ENCODE results near the gene WDR49. TPM values are rescaled to one million over a fixed set of nuclear protein-coding genes. Genes with fewer than 3 reads are reported as not detected.

The WDR49 gene
- total RNA-seq, 1 donor from 2014 or later, result 0.84 TPM

DNA sequence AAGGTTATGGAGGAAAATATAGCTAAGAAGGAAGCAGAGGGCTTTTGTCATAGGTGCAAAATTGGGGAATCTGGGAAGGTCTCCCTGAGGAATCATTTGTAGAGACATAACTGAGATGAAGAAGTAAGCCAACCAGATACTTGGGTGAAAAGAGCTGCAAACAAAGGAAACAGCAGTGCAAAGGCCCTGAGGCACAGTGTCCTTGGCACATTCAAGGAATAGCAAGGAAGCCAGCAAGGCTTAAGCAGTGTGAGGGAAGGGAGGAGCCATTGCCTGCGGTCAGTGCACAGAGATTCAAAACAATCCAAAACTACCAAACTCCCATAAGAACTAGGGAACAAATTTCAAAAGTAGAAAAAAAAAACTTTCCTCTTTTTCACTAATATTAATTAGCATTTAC, 88.3 kb downstream of the WDR49 start:
- Histone ChIP-seq H4K20me1 (ENCODE audit: insufficient read depth, low read length) (no peaks in the 10 kb centered on the region), H3K4me2 (ENCODE audit: low read length) (no peak overlapping the region), H3K9me3 (ENCODE audit: insufficient read depth, low read depth, low read length) (no peaks in the 10 kb centered on the region), H3K36me3 (ENCODE audit: insufficient read depth, low read length) (no peaks in the 10 kb centered on the region), H3K4me1 (ENCODE audit: insufficient read depth, low read length) (no peaks in the 10 kb centered on the region), H3K27me3 (ENCODE audit: insufficient read depth, low read length) (no peaks in the 10 kb centered on the region), H2AFZ (ENCODE audit: low read depth, low read length) (no peak overlapping the region), H3K4me3 (ENCODE audit: insufficient read depth, low read depth, low read length) (no peak overlapping the region), H3K79me2 (ENCODE audit: insufficient read depth, low read length) (no peaks in the 10 kb centered on the region), H3K9ac (ENCODE audit: low read length) (no peak overlapping the region), H3K27ac (ENCODE audit: low read depth, low read length) (no peak overlapping the region)
- DNase-seq (ENCODE audit: low read depth), result no peak
- no peak for TF ChIP-seq EZH2 (IDR thresholded peaks at IDR 0.05; ENCODE audit: insufficient read depth, low read length)
- TF ChIP-seq, protein P1, sequence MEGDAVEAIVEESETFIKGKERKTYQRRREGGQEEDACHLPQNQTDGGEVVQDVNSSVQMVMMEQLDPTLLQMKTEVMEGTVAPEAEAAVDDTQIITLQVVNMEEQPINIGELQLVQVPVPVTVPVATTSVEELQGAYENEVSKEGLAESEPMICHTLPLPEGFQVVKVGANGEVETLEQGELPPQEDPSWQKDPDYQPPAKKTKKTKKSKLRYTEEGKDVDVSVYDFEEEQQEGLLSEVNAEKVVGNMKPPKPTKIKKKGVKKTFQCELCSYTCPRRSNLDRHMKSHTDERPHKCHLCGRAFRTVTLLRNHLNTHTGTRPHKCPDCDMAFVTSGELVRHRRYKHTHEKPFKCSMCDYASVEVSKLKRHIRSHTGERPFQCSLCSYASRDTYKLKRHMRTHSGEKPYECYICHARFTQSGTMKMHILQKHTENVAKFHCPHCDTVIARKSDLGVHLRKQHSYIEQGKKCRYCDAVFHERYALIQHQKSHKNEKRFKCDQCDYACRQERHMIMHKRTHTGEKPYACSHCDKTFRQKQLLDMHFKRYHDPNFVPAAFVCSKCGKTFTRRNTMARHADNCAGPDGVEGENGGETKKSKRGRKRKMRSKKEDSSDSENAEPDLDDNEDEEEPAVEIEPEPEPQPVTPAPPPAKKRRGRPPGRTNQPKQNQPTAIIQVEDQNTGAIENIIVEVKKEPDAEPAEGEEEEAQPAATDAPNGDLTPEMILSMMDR (IDR thresholded peaks at IDR 0.05; ENCODE audit: insufficient read depth, low read depth, low read length), result no peak
- H3K27ac Mint-ChIP-seq (ENCODE audit: unreplicated experiment), result no peak overlapping the region
- FAIRE-seq, result no peak
- H3K4me1 Mint-ChIP-seq (ENCODE audit: low read depth, unreplicated experiment), result no peaks in the 10 kb centered on the region
- H3K4me3 Mint-ChIP-seq (ENCODE audit: unreplicated experiment), result no peak overlapping the region
- no peaks in the 10 kb centered on the region for H3K27me3 Mint-ChIP-seq (ENCODE audit: low read depth, unreplicated experiment)
- H3K36me3 Mint-ChIP-seq (ENCODE audit: low read depth, unreplicated experiment), result no peaks in the 10 kb centered on the region
- H3K9me3 Mint-ChIP-seq (ENCODE audit: unreplicated experiment), result no peaks in the 10 kb centered on the region

DNA sequence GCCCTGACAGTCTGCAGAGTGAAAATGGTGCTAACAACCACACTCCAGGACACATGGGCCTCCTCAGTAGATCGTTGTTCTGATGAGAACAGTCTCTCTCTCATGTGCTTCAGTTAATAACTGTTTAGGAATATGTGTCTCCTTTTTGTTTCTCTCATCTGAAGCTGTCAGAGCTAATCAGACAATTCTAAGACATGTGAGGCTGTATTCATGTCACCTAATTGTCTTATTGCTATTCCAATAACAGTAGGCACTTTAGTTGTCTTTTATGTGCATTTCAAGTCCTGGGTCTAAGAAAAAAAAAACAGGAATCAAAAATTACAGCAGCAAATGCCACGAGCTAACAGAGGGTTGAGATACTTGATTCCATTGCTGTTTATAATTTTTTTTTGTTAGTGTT, 89.1 kb downstream of the WDR49 start:
- H3K4me3 Mint-ChIP-seq (ENCODE audit: unreplicated experiment), result no peak overlapping the region
- H3K27ac ChIP-seq (ENCODE audit: low read depth, low read length), result no peak overlapping the region
- H3K9me3 ChIP-seq (ENCODE audit: insufficient read depth, low read depth, low read length), result no peaks in the 10 kb centered on the region
- H3K36me3 Mint-ChIP-seq (ENCODE audit: low read depth, unreplicated experiment), result no peaks in the 10 kb centered on the region
- TF ChIP-seq, protein P1 (IDR thresholded peaks at IDR 0.05; ENCODE audit: insufficient read depth, low read depth, low read length), result no peak
- TF ChIP-seq EZH2 (IDR thresholded peaks at IDR 0.05; ENCODE audit: insufficient read depth, low read length), result no peak
- H3K27me3 Mint-ChIP-seq (ENCODE audit: low read depth, unreplicated experiment), result no peaks in the 10 kb centered on the region
- DNase-seq (ENCODE audit: low read depth) (no peak), FAIRE-seq (no peak)
- H3K4me1 Mint-ChIP-seq (ENCODE audit: low read depth, unreplicated experiment), result no peaks in the 10 kb centered on the region
- no peaks in the 10 kb centered on the region for H3K27me3 ChIP-seq (ENCODE audit: insufficient read depth, low read length)
- H3K27ac Mint-ChIP-seq (ENCODE audit: unreplicated experiment), result no peak overlapping the region
- no peaks in the 10 kb centered on the region for H3K36me3 ChIP-seq (ENCODE audit: insufficient read depth, low read length)
- H2AFZ ChIP-seq (ENCODE audit: low read depth, low read length), result no peak overlapping the region
- H3K4me3 ChIP-seq (ENCODE audit: insufficient read depth, low read depth, low read length), result no peak overlapping the region
- no peaks in the 10 kb centered on the region for H3K79me2 ChIP-seq (ENCODE audit: insufficient read depth, low read length)
- no peak overlapping the region for H3K4me2 ChIP-seq (ENCODE audit: low read length)
- H3K9me3 Mint-ChIP-seq (ENCODE audit: unreplicated experiment), result no peaks in the 10 kb centered on the region
- H3K9ac ChIP-seq (ENCODE audit: low read length), result no peak overlapping the region
- no peaks in the 10 kb centered on the region for H4K20me1 ChIP-seq (ENCODE audit: insufficient read depth, low read length)
- no peaks in the 10 kb centered on the region for H3K4me1 ChIP-seq (ENCODE audit: insufficient read depth, low read length)

GRCh38 chr3:167559924-167560323, 93.8 kb downstream of the WDR49 start:
- TF ChIP-seq, protein P1 (IDR thresholded peaks at IDR 0.05; ENCODE audit: insufficient read depth, low read depth, low read length), result no peak
- no peak for TF ChIP-seq EZH2 (IDR thresholded peaks at IDR 0.05; ENCODE audit: insufficient read depth, low read length)
- Histone ChIP-seq H3K4me1 (ENCODE audit: insufficient read depth, low read length) (no peaks in the 10 kb centered on the region), H3K27me3 (ENCODE audit: insufficient read depth, low read length) (no peaks in the 10 kb centered on the region), H3K9me3 (ENCODE audit: insufficient read depth, low read depth, low read length) (no peaks in the 10 kb centered on the region), H3K4me2 (ENCODE audit: low read length) (no peak overlapping the region), H2AFZ (ENCODE audit: low read depth, low read length) (no peak overlapping the region), H3K4me3 (ENCODE audit: insufficient read depth, low read depth, low read length) (no peak overlapping the region), H3K9ac (ENCODE audit: low read length) (no peak overlapping the region), H3K27ac (ENCODE audit: low read depth, low read length) (no peak overlapping the region), H4K20me1 (ENCODE audit: insufficient read depth, low read length) (no peaks in the 10 kb centered on the region), H3K79me2 (ENCODE audit: insufficient read depth, low read length) (no peaks in the 10 kb centered on the region), H3K36me3 (ENCODE audit: insufficient read depth, low read length) (no peaks in the 10 kb centered on the region)
- Mint-ChIP-seq H3K27me3 (ENCODE audit: low read depth, unreplicated experiment) (no peaks in the 10 kb centered on the region), H3K27ac (ENCODE audit: unreplicated experiment) (no peak overlapping the region), H3K4me1 (ENCODE audit: low read depth, unreplicated experiment) (no peaks in the 10 kb centered on the region), H3K4me3 (ENCODE audit: unreplicated experiment) (no peak overlapping the region), H3K9me3 (ENCODE audit: unreplicated experiment) (no peaks in the 10 kb centered on the region), H3K36me3 (ENCODE audit: low read depth, unreplicated experiment) (no peaks in the 10 kb centered on the region)
- no peak for DNase-seq (ENCODE audit: low read depth)
- no peak for FAIRE-seq

Data from astrocyte (in vitro differentiated cells and primary cell).